Measurements from ENCODE around the gene DOK3.

DOK3 gene

DNA sequence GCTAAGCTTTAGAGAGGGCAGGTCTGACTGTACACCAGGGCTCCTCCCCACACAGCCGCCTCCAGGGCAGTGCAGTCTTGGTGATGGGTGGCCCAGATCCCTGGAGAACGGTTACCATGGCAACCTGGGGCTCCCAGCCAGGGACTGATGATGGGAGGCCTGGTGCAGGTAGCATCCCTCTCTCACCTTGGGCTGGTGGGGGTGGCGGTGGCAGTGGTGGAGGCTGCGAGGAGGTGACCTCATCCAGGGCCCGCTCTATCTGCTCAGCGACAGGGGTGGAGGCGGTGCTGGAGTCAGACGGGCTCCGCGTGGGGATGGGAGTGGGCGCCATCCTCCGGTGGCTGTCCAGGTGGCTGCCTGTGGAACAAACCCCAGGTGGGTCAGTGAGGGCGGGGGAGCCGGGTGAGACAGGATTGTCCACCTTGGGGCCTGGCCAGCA, 50.7 kb downstream of the DOK3 start:
- Histone ChIP-seq H3K4me2 (ENCODE audit: low read length) (no peak overlapping the region), H3F3A (ENCODE audit: insufficient read depth, low read length) (no peaks in the 10 kb centered on the region), H4K20me1 (ENCODE audit: insufficient read depth, low read length) (no peaks in the 10 kb centered on the region), H3K36me3 (ENCODE audit: insufficient read depth, low read length) (peaks cover 53% of the 10 kb centered on the region; the same call in 1 of the 2 replicates), H3K9me2 (ENCODE audit: low read depth, low read length) (no peaks in the 10 kb centered on the region), H3K9me3 (ENCODE audit: low read length) (no peaks in the 10 kb centered on the region), H2AFZ (ENCODE audit: low read length) (no peak overlapping the region), H3K9ac (ENCODE audit: low read length) (no peak overlapping the region), H3K27me3 (ENCODE audit: insufficient read depth, low read length) (no peaks in the 10 kb centered on the region), H3K27ac (ENCODE audit: low read depth, low read length, poor library complexity, severe bottlenecking) (no peak overlapping the region), H3K4me3 (ENCODE audit: low read depth, low read length, poor library complexity, severe bottlenecking) (no peak overlapping the region), H3K79me2 (ENCODE audit: insufficient read depth, low read length) (no peaks in the 10 kb centered on the region), H3K4me1 (ENCODE audit: insufficient read depth, low read length, severe bottlenecking) (peaks cover 21% of the 10 kb centered on the region)
- TF ChIP-seq, protein P1, sequence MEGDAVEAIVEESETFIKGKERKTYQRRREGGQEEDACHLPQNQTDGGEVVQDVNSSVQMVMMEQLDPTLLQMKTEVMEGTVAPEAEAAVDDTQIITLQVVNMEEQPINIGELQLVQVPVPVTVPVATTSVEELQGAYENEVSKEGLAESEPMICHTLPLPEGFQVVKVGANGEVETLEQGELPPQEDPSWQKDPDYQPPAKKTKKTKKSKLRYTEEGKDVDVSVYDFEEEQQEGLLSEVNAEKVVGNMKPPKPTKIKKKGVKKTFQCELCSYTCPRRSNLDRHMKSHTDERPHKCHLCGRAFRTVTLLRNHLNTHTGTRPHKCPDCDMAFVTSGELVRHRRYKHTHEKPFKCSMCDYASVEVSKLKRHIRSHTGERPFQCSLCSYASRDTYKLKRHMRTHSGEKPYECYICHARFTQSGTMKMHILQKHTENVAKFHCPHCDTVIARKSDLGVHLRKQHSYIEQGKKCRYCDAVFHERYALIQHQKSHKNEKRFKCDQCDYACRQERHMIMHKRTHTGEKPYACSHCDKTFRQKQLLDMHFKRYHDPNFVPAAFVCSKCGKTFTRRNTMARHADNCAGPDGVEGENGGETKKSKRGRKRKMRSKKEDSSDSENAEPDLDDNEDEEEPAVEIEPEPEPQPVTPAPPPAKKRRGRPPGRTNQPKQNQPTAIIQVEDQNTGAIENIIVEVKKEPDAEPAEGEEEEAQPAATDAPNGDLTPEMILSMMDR (IDR thresholded peaks at IDR 0.05; ENCODE audit: low read length), result no peak
- TF ChIP-seq EZH2 (IDR thresholded peaks at IDR 0.05; ENCODE audit: borderline replicate concordance, low read length), result no peak

DNA sequence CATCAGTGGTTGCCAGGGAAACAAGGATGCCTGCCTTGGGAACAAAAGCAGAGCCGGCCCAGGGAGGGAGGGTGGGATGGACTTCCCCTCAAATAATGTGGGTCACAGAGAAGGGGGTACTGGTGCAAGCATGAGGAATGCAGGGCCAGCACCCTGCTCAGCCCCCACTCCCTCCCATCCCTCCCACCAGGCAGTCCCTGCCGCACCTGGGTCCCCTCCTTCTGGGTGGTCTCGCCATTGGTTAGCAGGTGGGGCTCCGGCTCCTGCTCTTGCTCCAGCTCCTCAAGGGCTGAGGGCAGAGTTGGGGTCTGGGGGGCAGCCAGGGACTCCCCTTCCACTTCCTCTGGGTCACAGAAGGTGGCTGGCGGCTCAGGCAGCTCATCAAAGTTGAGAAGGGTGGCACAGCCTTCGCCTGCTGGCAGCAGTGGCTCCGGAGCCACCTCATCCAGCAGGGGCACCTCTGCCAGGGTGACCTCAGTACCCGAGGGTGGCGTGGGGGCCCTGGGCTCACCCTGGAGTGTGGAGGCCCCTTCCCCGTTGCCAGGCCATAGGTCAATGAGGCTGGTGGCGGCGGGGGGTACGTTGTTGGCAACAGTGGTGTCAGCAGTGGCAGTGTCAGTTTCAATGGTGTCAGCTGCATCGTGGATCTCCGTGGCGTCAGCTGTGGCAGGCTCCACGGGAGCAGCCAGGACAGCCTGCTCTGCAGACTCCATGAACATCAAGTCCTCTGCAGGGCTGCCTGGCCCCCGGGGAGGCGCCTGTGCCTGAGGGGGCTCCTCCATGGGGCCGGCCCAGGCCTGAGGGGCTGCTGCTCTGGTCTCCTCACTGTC, 51.6 kb downstream of the DOK3 start:
- no peaks in the 10 kb centered on the region for H3F3A ChIP-seq (ENCODE audit: insufficient read depth, low read length)
- H3K27me3 ChIP-seq (ENCODE audit: insufficient read depth, low read length), result no peaks in the 10 kb centered on the region
- H3K27ac ChIP-seq (ENCODE audit: low read depth, low read length, poor library complexity, severe bottlenecking), result no peak overlapping the region
- H3K9me2 ChIP-seq (ENCODE audit: low read depth, low read length), result no peaks in the 10 kb centered on the region
- H2AFZ ChIP-seq (ENCODE audit: low read length), result no peak overlapping the region
- peaks cover 30% of the 10 kb centered on the region for H3K4me1 ChIP-seq (ENCODE audit: insufficient read depth, low read length, severe bottlenecking)
- H3K79me2 ChIP-seq (ENCODE audit: insufficient read depth, low read length), result no peaks in the 10 kb centered on the region
- H3K9me3 ChIP-seq (ENCODE audit: low read length), result no peaks in the 10 kb centered on the region
- no peak overlapping the region for H3K4me2 ChIP-seq (ENCODE audit: low read length)
- H4K20me1 ChIP-seq (ENCODE audit: insufficient read depth, low read length), result no peaks in the 10 kb centered on the region
- H3K4me3 ChIP-seq (ENCODE audit: low read depth, low read length, poor library complexity, severe bottlenecking), result no peak overlapping the region
- no peak overlapping the region for H3K9ac ChIP-seq (ENCODE audit: low read length)
- no peak for TF ChIP-seq EZH2 (IDR thresholded peaks at IDR 0.05; ENCODE audit: borderline replicate concordance, low read length)
- TF ChIP-seq, protein P1 (IDR thresholded peaks at IDR 0.05; ENCODE audit: low read length), result no peak
- H3K36me3 ChIP-seq (ENCODE audit: insufficient read depth, low read length), result peaks cover 46% of the 10 kb centered on the region; the same call in 1 of the 2 replicates

DNA sequence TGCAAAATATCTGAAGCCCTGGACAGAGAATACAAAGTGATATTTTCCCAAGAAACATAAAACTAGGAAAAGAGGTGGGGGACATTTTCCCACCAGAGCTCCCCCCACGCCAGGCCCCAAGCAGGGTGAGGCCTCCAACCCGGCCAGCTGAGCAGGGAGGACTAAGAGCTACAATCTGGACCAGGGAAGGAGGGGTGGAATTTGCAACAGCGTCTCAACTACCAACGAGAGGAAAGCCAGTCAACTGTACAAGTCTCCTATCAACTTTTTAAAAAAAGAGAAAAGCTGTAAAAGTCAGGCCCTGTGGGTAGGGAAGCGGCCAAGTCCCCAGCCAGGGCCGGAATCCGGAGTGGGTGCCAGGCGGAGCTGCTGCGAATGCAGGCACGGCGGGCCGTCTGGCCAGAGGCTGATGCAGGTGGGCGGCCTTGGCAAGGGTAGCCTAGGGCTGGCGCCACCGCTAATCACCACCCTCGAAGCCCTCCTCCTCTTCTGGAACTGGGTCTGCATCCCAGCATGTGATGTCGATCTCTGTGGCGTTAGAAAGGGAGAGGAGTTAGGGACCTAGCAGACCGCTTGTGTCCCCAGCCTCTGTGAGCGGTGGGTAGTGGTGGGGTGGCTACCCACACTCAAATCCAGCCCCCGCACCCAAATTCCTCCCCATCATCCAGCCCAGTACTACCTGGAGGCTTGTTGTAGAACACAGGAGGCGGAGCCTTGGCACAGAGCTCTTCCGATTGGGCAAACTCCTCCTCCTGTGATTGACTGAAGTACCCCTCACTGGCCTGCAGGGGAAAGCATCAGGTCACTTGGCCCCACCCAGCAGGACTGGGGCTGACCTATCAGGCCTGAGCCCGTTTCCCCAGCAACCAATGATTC, 52.4 kb downstream of the DOK3 start:
- TF ChIP-seq, protein P1 (IDR thresholded peaks at IDR 0.05; ENCODE audit: low read length), result no peak
- no peak for TF ChIP-seq EZH2 (IDR thresholded peaks at IDR 0.05; ENCODE audit: borderline replicate concordance, low read length)

More for the DNA sequence above, 52.4 kb downstream of the DOK3 start:
- Histone ChIP-seq H3K36me3 (ENCODE audit: insufficient read depth, low read length) (peaks cover 40% of the 10 kb centered on the region; the same call in 1 of the 2 replicates), H3K79me2 (ENCODE audit: insufficient read depth, low read length) (no peaks in the 10 kb centered on the region), H3K4me3 (ENCODE audit: low read depth, low read length, poor library complexity, severe bottlenecking) (no peak overlapping the region), H2AFZ (ENCODE audit: low read length) (no peak overlapping the region), H4K20me1 (ENCODE audit: insufficient read depth, low read length) (no peaks in the 10 kb centered on the region), H3K27me3 (ENCODE audit: insufficient read depth, low read length) (no peaks in the 10 kb centered on the region), H3K4me1 (ENCODE audit: insufficient read depth, low read length, severe bottlenecking) (peaks cover 36% of the 10 kb centered on the region), H3K27ac (ENCODE audit: low read depth, low read length, poor library complexity, severe bottlenecking) (peak overlapping the region; percentile 96), H3K4me2 (ENCODE audit: low read length) (no peak overlapping the region), H3K9ac (ENCODE audit: low read length) (no peak overlapping the region), H3K9me3 (ENCODE audit: low read length) (no peaks in the 10 kb centered on the region), H3K9me2 (ENCODE audit: low read depth, low read length) (no peaks in the 10 kb centered on the region), H3F3A (ENCODE audit: insufficient read depth, low read length) (no peaks in the 10 kb centered on the region)

All from OCI-LY1 (cell line).